Uterus (tissue), 4 donors: ENCODE measurements around the gene ROPN1. TPM values are rescaled to one million over a fixed set of nuclear protein-coding genes. Genes with fewer than 3 reads are reported as not detected.

Source experiments
- DNase-seq, 2 donors: peaks; one replicate each; pipeline ENCODE4 v3.0.0-alpha.2; 2019 to 2020
- H3K27ac ChIP-seq, 2 donors: fragments of 200-600 bp; sonication (generic); 1 replicate in 1 of 2; 2 replicates in 1 of 2; pipeline ENCODE4 v1.5.1; 2016 to 2018
- H3K27me3 ChIP-seq, 2 donors: fragments of 200-600 bp; sonication (generic); one replicate each; pipeline ENCODE4 v1.5.1; 2018 to 2019; ENCODE audit warnings: control low read depth in 1 of 2
- H3K36me3 ChIP-seq, 2 donors: fragments of 200-600 bp; sonication (generic); one replicate each; pipeline ENCODE4 v1.5.1; 2019; ENCODE audit warnings: control low read depth in 1 of 2
- H3K4me1 ChIP-seq, 2 donors: fragments of 200-600 bp; sonication (generic); one replicate each; pipeline ENCODE4 v1.5.1; 2018 to 2019; ENCODE audit warnings: control low read depth in 1 of 2
- H3K4me3 ChIP-seq, 2 donors: fragments of 200-600 bp; sonication (generic); 1 replicate in 1 of 2; 2 replicates in 1 of 2; pipeline ENCODE4 v1.5.1; 2018 to 2019; ENCODE audit warnings: mild to moderate bottlenecking in 1 of 2
- H3K9me3 ChIP-seq, 2 donors: fragments of 200-600 bp; sonication (generic); one replicate each; pipeline ENCODE4 v1.5.1; 2019; ENCODE audit warnings: control low read depth in 1 of 2
- POLR2A ChIP-seq, 2 donors: fragments of 450-650 bp; IDR thresholded peaks; one replicate each; pipeline ENCODE4 v1.6.1; 2016; ENCODE audit warnings: antibody characterized with exemption in 2 of 2, mild to moderate bottlenecking in 1 of 2, moderate library complexity in 1 of 2
- intact Hi-C: fragments of 100-400 bp; cut with DNase I; formaldehyde crosslinking; loops from one replicate; pipeline ENCODE4 v1.15.1; 2023; ENCODE audit warnings: low total_unique reads
- total RNA-seq, 4 donors: library from RNA; depleted of rRNA in 3 of 4; stranded (reverse); fragments of >200 nt in 3 of 4; gene quantifications; one replicate each; pipeline versions ENCODE4 v1.1.0 to v1.2.4, GENCODE V29; 2014 to 2023
- TF ChIP-seq, protein P1 (sequence below), 4 experiments: fragments of 200-600 bp in 2 of 4; fragments of 450-650 bp in 2 of 4; sonication (generic) in 2 of 4; IDR thresholded peaks; one replicate each; pipeline ENCODE4 v1.5.1; 2016 to 2019; ENCODE audit warnings: antibody characterized with exemption in 4 of 4, mild to moderate bottlenecking in 2 of 4, moderate library complexity in 1 of 4
- donor health status: DM: yes; HTN: yes; CAD: no.

The ROPN1 gene
- total RNA-seq, 4 donors from 2014 or later: not detected

DNA sequence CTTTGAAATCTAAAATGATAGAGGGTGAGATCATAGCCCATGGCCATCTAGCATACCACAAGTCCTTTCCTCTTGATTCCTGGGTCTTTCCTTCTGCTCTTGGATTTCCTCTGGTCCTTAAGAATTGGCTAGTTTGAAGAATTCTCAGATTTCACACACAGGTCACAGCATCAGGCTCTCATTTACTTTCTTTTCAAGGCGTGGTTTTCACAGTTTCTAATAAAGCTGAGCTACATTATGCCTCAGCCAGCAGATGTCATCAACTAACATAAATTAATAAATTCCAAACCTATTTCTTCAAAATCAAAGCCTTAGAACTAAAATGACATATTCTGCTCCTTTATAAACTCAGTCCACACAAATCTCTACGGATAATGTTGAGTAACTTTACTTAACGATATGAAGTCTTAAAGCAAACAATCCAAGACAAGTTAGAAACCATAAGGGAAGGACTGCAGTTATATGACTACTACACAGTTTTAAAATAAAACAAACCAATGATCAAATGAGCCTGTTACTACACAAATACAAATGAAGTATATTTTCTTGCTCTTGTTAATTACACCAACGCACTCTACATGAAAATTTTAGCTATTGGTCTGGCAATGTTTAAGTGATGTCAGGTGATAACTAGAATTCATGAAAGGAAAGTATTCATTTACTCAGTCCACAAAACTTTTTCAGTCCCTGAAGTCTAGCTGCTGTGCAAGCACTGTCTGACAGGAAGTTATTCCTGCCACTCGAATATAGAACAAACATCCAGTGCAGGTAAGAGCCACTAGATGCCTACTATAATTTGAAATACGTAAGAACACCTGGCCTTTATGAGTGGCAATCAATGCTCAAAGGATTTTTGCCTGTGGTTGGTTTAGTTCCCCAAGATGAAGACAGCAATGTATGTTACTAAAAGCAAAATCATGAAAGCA, 40.1 kb downstream of the ROPN1 start:
- TF ChIP-seq POLR2A (IDR thresholded peaks at IDR 0.05): no peak
- TF ChIP-seq, protein P1, sequence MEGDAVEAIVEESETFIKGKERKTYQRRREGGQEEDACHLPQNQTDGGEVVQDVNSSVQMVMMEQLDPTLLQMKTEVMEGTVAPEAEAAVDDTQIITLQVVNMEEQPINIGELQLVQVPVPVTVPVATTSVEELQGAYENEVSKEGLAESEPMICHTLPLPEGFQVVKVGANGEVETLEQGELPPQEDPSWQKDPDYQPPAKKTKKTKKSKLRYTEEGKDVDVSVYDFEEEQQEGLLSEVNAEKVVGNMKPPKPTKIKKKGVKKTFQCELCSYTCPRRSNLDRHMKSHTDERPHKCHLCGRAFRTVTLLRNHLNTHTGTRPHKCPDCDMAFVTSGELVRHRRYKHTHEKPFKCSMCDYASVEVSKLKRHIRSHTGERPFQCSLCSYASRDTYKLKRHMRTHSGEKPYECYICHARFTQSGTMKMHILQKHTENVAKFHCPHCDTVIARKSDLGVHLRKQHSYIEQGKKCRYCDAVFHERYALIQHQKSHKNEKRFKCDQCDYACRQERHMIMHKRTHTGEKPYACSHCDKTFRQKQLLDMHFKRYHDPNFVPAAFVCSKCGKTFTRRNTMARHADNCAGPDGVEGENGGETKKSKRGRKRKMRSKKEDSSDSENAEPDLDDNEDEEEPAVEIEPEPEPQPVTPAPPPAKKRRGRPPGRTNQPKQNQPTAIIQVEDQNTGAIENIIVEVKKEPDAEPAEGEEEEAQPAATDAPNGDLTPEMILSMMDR (IDR thresholded peaks at IDR 0.05): no peak
- H3K9me3 ChIP-seq: no peaks in the 10 kb centered on the region
- no peak overlapping the region for H3K27ac ChIP-seq
- no peak overlapping the region for H3K4me3 ChIP-seq
- no peaks in the 10 kb centered on the region for H3K27me3 ChIP-seq
- H3K36me3 ChIP-seq: no peaks in the 10 kb centered on the region
- intact Hi-C loops: no loop called here
- H3K4me1 ChIP-seq: no peaks in the 10 kb centered on the region
- DNase-seq: no peak

GRCh38 chr3:123949641-123950040, 42.3 kb downstream of the ROPN1 start:
- H3K27me3 ChIP-seq: no peaks in the 10 kb centered on the region
- DNase-seq: no peak
- no peak overlapping the region for H3K4me3 ChIP-seq
- H3K4me1 ChIP-seq: no peaks in the 10 kb centered on the region
- intact Hi-C loops: no loop called here
- H3K9me3 ChIP-seq: no peaks in the 10 kb centered on the region
- H3K27ac ChIP-seq: no peak overlapping the region
- H3K36me3 ChIP-seq: no peaks in the 10 kb centered on the region
- TF ChIP-seq, protein P1 (IDR thresholded peaks at IDR 0.05): no peak
- no peak for TF ChIP-seq POLR2A (IDR thresholded peaks at IDR 0.05)

DNA sequence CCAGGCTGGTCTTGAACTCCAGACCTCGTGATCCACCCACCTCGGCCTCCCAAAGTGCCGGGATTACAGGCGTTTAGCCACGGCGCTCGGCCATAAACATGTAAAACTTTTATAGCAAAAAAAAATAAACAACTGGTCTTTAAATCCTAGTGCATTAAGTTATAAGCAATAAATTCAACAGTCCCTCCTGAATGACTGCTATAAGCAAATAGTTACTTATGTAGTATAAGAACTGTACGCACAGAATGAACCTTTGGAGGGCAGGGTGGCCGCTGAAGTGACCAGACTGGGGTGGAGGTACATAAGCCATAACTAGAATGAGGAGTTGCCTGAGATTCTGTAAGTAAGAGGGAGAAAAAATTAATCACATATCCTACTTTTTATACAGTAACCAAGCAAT, 43.5 kb downstream of the ROPN1 start:
- intact Hi-C loops: no loop called here
- DNase-seq: no peak
- H3K36me3 ChIP-seq: no peaks in the 10 kb centered on the region
- no peak for TF ChIP-seq POLR2A (IDR thresholded peaks at IDR 0.05)
- TF ChIP-seq, protein P1 (IDR thresholded peaks at IDR 0.05): no peak
- H3K27me3 ChIP-seq: no peaks in the 10 kb centered on the region
- no peak overlapping the region for H3K27ac ChIP-seq
- H3K4me3 ChIP-seq: no peak overlapping the region
- no peaks in the 10 kb centered on the region for H3K9me3 ChIP-seq
- H3K4me1 ChIP-seq: no peaks in the 10 kb centered on the region

GRCh38 chr3:123947482-123947881, 44.4 kb downstream of the ROPN1 start:
- intact Hi-C loops: no loop called here
- no peak for DNase-seq
- H3K27ac ChIP-seq: no peak overlapping the region
- TF ChIP-seq, protein P1 (IDR thresholded peaks at IDR 0.05): no peak
- no peak for TF ChIP-seq POLR2A (IDR thresholded peaks at IDR 0.05)
- H3K36me3 ChIP-seq: no peaks in the 10 kb centered on the region
- no peaks in the 10 kb centered on the region for H3K27me3 ChIP-seq
- no peaks in the 10 kb centered on the region for H3K4me1 ChIP-seq
- no peak overlapping the region for H3K4me3 ChIP-seq
- H3K9me3 ChIP-seq: no peaks in the 10 kb centered on the region

GRCh38 chr3:123941542-123941941, 50.4 kb downstream of the ROPN1 start:
- TF ChIP-seq, protein P1 (IDR thresholded peaks at IDR 0.05): no peak
- TF ChIP-seq POLR2A (IDR thresholded peaks at IDR 0.05): no peak
- H3K36me3 ChIP-seq: no peaks in the 10 kb centered on the region
- intact Hi-C loops: no loop called here
- DNase-seq: no peak
- no peak overlapping the region for H3K27ac ChIP-seq
- no peaks in the 10 kb centered on the region for H3K4me1 ChIP-seq
- no peaks in the 10 kb centered on the region for H3K9me3 ChIP-seq
- no peaks in the 10 kb centered on the region for H3K27me3 ChIP-seq
- H3K4me3 ChIP-seq: no peak overlapping the region
